ENCODE data around the gene NHSL1.

DNA sequence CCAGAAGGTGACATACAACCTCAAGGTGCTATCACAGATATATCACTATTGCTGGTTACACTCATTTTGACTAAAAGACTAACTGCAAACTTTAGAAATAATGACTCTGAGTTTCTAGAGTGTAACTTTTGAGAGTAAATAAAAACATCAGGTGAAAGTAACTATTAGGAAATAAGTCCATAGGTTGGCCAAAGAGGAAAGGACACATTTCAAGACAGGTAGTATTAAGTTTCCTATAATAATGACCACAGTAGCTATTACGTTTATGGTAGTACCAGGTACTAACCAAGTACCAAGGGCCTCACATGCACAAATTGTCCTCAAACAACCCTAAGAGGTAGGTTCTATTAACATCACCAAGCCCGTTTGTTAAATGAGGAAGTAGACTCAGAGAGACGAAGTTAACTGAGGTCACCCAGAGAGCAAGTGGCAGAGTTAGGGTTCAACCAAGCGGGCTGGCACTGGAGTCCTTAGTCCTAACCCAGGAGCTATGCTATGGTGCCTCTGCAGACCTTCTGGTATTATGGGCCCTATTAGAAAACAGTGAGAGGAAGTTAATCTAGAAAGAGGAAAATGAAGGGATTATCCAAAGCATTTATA is 58.4 kb downstream of the NHSL1 start:
- TF ChIP-seq, protein P1, sequence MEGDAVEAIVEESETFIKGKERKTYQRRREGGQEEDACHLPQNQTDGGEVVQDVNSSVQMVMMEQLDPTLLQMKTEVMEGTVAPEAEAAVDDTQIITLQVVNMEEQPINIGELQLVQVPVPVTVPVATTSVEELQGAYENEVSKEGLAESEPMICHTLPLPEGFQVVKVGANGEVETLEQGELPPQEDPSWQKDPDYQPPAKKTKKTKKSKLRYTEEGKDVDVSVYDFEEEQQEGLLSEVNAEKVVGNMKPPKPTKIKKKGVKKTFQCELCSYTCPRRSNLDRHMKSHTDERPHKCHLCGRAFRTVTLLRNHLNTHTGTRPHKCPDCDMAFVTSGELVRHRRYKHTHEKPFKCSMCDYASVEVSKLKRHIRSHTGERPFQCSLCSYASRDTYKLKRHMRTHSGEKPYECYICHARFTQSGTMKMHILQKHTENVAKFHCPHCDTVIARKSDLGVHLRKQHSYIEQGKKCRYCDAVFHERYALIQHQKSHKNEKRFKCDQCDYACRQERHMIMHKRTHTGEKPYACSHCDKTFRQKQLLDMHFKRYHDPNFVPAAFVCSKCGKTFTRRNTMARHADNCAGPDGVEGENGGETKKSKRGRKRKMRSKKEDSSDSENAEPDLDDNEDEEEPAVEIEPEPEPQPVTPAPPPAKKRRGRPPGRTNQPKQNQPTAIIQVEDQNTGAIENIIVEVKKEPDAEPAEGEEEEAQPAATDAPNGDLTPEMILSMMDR (IDR thresholded peaks at IDR 0.05; ENCODE audit: insufficient read depth, low read length, poor library complexity, severe bottlenecking), result no peak
- TF ChIP-seq EZH2phosphoT487 (conservative IDR thresholded peaks at IDR 0.05; ENCODE audit: low read length), result no peak
